ENCODE measurements around the gene SYNPR.

SYNPR gene

DNA sequence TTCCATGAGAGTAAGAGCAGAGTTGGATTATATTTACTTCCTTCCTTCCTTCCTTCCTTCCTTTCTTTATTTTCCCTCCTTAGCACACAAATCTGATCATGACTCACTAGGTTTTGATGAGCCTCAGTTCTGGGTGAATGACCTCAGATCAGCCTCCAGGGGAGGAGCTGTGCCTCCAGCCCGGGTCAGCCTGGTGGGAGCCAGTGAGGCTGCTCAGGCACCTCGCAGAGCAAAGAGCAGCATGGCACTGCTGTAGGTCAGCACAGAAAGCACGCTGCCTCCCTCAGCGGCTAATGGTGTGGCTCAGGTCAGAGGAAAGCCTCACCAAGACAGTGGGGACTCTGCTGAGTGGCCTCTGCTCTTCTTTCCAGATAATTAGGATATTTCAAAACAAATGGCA, 108.5 kb downstream of the SYNPR start:
- DNase-seq, result no peak

DNA sequence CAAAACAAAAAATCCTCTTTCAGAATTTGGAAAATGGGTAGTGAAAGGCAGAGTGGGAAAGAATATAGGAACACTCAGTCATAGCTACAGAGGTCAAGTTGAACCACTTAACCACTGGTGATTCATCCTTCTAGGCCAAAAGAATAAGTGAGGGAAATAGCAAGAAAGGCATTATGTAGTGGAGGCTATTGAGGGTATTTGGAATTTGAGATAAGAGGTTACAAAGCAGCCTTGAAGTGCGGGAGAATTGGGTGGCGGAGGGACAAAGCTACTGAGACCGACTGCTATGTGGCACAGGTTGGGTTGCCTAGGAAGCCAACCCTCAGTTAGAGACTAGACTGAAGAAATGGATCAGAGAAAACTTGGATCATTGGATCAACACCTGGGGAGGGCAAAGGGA, 109.5 kb downstream of the SYNPR start:
- no peak for DNase-seq

DNA sequence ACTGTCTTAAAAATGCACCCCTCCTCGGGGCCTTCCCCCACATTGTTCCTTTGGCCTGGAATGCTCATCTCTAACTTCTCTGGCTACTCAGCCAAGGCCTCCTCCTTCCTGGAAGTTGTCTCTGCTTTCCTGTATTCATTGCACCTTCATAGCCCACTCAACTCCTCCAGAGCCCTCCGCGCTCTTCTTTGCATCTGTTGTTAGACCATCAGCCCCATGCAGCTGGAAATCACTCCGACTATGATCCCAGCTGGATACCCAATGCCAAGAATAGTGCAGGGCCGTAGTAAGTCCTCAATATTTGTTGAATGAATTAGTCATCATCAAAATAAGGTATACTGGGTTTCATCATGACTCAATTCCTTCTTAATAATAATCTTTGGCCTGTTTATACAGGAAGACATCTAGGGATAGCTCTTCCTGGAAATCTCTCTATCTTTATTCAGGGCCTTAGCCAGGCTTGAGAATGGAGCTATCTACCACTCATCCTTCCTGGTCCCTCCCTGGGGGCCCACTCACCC, 112.7 kb downstream of the SYNPR start:
- no peak for DNase-seq

DNA sequence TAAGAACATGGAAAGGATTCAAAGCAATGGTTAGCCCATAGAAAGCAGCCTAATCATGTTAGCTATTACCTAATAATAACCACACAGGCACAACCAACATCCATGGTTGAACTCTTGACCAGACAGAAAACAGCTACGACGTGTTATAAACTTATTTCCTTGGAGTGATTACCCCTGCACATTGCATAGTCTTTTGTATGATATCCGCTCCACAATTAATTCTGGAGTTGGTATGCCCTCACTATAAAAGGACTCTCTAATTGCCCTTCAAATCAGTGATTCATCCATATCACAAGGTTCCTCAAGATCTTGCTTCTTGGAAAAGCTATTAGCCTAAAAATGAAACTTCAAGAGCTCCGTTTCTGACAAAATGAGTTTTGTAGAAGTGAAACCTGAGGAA, 117.9 kb downstream of the SYNPR start:
- DNase-seq, result no peak

DNA sequence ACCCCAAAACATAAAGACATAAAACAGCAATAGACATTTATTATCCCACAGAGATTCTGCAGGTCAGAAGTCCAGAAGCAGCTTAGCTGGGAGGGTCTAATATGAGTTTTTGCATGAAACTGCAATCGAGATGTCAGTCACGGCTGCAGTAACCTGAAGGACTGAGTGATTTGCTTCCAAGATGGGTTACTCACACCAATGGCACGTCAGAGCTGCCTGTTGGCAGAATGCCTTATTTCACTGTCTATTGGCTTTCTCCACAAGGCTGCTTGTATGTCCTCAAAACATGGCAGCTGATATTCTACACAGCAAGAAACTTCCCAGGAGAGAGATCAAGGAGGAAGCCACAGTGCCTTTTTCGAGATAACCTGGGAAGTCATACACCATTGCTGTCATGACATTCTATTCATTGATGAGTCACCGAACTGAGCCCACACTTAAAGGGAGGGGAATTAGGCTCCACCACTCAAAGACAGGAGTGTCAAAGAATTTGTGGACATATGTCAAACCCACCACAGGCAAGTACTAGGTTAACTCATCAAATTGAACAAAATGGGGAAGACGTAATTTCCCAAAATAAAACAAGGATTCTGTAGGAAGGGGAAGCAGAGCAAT, 122.2 kb downstream of the SYNPR start:
- no peak for DNase-seq

DNA sequence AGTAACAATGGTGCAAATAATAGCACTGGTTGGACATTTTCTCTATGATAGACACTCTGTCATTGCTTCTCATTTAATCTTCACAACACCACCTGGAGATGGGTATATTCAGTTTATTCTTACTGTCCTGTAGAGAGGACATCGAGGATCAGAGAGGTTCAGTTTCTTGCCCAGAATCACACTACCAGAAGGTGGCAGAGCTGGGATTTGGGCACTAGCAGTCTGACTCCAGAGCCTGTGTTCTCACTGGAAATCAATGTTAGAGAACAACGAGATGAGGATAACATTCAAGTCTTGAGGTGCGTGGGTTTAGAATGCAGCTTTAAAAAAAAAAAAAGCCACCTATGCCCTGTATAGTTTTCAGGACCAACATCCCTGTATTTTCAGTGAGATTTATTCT, 127.8 kb downstream of the SYNPR start:
- DNase-seq, result no peak

DNA sequence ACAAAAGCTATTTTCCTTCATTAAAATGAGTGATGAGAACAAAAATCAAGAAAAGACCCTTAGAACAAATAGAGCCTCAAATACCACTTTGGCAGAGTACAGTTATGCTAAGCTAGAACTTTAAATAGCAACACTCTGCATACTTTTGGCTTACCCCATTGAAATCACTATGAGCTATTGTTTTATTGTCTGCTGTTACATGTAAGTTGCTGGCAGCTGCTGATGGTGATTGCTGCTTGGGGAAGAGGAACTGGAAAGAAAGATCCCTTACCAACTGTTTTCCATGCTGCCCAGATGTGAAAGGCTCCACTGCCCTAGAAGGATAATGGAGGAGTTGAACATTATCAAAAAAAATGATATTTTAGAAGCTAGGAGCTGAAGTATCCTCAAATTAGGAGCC, 135.4 kb downstream of the SYNPR start:
- no peak for DNase-seq

DNA sequence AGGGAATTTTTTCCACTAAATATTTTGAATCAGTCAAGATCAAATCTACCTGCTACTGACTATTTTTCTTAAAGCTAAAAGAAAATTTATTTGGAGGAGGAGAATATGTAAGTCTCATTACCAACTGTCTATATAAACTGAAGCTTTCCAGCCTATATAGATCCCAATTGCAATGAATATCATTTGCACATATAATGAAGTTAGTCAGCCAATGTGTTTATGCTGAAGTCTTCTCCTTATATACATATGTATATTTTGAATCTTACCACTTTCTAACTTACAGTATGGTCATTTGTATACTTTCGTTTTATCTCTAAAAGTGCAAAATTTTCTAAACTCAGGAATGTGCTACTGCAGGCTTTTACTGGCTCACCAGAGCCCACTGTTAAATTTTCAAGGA, 136.5 kb downstream of the SYNPR start:
- no peak for DNase-seq

DNA sequence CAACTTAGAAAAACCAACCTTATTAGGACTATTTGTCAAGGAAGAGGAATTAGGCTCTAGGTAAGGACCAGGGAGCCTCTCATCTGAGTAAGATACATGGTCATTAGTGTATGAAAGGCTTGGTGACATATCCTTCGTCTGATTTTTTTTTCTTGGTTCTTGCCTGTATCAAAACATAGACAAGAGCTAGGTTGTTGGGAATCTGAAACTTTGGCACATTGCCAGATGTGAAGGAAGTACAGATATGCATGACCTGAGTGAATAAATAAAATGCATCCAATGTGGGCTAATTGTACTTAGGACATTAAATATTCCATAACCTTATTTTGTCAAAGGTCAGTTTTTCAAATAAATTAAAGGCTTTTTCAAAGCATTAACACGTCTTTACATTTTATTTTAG, 151.8 kb downstream of the SYNPR start:
- DNase-seq, result no peak

DNA sequence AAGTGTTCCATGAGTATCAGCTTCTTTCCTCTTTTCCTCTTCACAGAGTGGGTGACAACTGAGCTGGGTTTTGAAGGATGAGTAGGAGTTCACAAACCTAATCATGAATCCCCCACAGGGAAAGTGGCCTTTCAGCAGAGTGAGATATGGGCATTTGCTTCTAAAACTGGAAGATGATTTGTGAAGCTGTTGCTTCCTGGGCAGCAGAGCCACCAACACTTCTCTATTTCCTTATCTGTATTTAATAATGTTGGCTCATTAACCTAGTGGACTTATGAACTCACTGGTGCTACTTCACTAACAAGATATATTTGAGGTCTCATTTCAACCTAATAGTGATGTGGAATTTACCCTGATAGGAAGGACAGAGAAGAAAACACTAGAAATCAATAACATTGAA, 152.8 kb downstream of the SYNPR start:
- DNase-seq, result no peak

DNA sequence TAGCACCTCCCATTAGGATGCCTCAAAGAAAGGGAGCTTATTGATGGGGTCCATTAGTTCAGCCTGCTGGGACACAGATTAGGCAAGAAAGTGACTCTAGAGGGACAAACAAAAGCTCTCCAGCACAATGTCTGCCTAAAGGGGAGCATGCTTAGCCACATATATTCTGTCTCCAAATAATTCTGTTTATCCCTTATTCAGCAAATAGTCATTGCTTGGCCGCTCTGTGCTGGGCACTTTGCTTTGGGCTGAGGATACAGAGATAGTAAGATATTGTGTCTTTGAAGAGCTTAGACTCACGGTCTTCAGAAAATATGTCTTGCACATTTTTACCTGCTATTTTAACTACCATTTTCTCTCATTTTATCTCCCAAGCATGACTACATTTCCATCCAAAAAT, 159.8 kb downstream of the SYNPR start:
- DNase-seq, result no peak

DNA sequence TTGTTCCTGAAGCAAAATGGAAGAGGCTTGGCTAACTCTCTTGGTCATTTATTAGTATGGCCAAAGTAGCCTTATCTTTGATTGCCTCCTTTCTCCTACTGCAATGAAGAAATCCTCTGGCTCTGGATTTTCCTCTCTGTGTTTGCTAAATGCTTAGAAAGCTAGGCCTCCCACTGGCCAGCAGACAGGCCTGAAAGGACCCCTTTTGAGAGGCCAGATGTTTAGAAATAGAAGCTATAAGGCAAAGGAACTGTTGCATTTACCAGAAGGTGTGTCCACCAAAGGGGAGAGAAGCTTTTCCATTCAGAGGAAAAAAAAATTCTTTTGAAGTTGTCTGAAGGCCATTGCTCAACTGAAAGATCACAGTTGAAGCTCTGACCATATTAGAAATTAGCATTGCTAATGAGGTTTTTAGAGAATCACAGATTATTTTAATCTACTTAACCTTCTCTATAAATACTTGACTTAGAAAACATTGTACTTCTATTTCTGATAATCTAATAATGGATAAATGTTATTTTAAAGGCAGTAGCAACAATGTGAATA, 160.8 kb downstream of the SYNPR start:
- no peak for DNase-seq

DNA sequence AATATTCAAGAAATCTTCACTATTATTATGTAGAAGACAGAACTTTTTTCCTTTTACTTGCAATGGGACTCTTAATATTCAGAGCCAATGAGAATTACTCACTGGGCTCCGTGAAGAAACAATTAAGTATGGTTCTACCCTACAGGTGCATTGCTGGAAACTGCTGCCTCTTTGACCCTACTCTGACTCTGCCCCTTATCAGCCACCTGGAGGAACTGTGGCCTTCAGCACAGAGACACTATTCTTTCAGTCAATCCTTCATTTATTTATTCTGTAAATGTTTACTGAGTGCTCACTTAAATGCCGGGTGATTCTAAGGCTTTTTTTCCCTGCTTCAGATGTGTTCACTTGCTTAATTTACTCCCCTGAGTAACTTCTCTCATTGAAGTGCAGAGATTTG, 163.2 kb downstream of the SYNPR start:
- DNase-seq, result no peak

DNA sequence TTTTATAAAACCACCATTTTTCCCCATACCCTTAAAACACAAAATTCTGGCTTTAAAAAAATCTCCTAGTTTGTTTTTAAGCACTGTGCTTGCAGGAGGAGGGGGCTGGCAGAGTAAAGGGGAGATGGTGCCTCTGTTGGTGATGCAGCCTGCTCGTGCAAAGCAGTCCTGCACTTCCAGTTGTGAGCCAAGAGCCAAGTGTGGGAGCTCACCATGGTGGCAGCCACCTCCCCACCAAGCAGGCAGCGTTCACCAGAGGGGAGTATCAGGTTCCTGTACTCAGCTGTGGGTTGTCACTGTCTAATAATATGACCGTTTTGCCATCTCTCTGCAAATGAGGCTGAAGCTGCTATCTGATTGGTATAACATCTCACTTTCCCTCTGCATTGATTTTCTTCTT, 164.8 kb downstream of the SYNPR start:
- no peak for DNase-seq

DNA sequence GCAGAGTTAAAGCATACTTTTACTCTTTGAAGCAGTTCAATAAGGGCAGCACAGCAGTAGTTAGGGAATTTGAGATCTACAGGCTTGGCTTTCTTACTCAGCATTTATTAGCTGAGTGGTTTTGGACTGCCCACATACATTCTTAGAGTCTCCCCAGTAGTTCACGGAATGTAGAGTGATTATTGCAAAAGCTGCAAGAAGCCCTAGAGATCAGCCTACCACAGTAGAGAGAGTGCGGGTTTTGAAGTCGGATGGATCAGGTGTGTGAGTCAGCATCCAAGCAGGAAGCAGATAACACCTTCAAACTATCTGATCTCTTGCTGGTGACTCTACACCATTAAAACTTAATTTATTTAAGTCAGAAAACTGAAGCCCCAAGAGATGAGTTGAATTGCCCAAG, 171.9 kb downstream of the SYNPR start:
- no peak for DNase-seq

DNA sequence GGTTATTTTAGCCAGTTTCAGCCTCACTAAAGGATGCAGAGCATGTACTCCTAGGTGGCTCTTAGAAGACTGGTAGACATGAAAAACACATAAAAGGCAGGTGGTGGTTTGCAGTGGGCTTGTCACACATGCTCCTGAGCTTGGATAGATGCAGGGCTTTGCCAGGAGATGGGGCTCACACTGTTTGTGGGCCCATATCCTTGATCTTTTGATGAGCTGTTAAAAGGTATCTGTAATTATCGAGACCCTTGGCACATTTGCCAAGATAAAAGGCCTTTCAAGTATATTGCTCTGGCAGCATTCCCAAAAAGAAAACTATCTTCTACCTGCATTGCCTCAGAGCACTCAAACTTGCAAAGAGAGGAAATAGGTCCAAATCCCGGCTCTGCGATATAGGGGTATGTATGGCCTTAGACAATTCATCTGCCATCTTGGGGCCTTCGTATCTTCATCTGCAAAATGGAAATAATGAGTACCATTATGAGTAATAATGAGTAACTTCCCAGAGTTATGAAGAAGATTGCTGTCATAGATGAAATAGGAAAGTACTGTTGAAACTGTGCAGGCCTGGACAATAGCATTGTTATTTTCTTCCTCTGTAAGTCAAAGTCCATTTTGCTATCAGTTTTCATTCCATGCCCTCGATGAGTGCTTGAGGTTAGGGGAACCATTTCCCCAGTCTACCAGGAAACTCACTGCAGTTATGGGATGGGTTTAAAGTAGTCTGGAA, 172.7 kb downstream of the SYNPR start:
- DNase-seq, result no peak

DNA sequence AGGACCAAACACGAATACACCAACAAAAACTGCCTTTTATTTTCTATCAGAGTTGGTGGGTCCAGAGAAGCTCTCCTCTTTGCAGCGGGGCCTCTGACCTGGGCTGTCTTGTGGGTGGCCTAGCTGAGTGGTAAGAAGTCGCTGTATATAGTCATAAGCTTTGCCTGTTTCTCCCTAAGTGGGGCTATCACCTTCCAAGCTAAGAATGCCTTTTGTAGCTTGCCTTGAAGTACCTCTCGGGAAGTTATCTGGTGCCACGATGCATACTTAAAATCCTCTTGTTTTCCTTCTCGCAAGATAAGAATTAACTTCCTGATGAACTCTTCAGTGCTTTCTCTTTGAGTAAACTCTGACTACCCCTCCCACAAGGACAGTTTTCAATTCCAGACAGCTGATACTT, 178.8 kb downstream of the SYNPR start:
- DNase-seq, result no peak

DNA sequence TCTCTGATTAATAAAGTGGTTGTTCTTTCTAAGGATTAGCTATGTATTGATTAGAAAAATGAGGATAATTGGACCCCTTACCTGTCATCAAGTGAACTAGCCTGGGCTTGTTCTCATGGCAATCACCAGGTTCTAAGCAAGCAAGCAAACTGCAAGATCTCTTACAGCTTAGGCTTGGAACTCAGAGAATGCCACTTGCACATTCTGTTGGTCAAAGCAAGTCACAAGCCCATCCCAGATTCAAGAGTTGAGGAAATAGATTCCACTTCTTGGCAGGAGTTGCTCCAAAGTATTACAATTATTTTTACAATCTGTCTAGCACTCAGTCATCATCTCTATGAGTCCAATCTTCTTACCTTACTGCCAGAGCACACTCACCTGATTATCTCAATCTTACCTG, 180.3 kb downstream of the SYNPR start:
- no peak for DNase-seq

DNA sequence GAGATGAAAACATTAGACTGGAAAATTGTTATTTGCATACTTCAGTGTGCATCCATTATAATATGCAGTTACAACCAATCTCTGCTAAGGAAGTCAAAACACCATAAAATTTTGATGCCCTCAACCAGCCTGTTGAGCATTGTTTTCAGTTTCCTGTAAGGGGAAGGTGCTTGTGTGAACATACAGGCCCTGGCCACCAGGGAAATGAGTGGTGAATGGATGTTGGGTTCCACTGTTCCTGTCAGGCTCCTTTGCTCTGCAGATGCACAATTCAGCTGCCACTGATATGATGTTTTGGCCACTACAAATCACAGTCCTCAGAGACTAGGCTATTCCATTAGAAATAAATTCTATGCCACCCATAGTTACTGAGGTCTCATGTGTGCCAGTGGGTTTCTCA, 184.6 kb downstream of the SYNPR start:
- no peak for DNase-seq

DNA sequence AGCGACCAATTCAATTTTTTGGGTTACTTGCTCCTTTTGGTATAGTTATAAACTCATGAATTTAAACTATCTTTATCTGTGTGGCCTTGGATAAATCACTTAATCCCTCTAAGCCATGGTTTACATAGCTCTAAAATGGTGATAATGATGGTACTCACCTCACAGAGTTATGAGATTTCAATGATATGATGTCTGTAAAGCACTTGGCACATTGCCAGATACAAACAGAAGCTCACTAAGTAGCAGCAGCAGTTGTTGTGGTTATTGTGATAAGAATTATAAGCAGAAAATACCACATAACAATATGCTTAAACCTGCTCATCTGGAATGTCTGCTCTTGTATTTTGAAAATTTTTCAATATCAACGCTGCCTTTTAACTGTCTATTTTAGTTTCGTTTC, 189.3 kb downstream of the SYNPR start:
- no peak for DNase-seq

DNA sequence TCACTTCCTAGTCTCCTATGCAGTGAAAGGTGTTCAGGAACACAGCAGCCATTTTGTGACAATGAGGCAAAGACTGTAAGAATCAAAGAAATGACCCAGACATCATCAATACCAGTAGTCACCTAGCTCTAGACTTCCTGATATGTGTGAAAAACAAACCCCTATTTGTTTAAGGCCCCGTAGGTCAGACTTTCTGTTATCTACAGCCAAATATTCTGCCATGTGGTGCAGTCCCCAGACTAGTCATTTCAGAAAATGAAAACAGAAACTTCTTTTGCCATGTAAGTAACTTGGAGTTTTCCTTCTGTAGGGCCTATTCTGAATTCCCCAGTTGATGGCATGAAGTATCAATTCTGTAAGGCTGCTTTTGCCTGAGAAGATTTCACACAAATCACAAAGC, 192.6 kb downstream of the SYNPR start:
- no peak for DNase-seq

DNA sequence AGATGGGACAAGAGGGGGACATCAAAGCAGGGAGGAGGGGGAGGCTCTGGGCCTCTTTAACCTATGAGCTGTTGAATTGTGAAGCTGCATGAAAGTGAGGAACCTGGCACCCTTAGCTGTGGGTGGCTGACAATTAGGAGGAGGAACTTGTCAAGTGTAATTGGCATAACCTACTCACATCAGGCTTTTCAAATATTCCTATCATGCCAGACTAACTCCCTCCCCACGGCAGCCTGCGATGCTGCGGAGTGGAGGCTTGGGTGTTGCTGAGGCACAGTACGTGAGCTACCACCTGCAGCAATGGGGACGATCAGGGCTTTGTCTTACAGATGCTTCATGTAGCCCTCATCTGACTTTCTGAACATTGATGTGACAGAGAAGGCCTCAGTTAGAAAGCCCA, 193.7 kb downstream of the SYNPR start:
- DNase-seq, result no peak

DNA sequence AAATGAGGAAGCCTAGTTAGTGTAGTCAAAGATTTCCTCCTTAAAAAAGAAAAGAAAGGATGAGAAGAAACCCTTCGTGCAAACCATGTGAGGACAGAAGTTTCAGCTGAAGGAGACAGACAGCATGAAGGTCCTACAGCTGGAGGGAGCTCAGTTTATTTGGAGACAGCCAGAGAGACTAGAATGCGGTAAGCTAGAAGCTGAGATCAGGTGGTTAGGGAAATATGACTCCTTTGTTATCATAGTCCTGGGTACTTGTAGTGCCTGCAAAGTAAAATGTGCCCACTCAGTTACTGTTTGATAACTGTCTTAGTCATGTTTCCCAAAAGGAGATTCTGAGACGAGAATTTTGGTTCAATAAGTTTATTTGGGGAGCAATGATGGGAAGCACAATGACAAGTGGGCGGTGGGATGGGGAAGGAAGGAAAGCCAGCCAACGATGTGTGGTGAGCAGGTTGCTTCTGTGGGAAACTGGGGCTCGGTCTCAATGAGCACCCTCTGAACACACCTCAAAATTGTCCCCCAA, 195.6 kb downstream of the SYNPR start:
- DNase-seq, result no peak

DNA sequence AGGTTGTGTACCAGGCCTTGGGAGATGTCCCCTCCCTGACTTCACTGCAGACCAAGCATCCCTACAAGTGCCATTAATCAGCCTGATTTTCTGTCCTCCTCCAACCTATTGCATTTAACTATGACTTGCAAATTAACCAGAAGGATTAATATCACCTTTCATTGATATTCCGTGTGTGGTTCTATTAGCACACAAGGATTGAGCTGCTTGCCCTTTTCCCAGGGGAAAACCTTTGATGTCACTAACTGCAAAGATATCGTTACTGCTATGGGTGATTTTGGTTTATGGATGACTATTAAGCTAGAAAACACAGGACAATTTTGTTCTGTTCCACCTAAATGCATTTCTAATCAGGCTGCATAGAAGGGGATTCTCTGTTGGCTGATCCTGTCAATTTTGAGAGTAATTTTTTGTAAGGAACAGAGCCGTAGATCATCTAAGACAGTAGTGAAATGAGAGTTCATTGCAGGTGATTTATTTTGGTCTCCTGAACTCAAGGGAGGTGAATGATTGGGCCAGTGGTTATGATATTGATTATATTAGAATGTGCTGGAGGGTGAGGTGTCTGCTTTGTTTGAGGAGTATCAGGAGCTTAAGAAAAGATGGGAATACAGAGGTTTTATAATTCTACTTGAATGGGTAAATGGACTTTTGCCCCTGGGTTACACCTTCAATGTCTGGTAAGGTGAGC, 196.9 kb downstream of the SYNPR start:
- DNase-seq, result no peak

Data from suppressor macrophage treated with lipopolysaccharide for 1 hour (primary cell).